Measurements from ENCODE around the gene SLC1A1. TPM values are rescaled to one million over a fixed set of nuclear protein-coding genes. Genes with fewer than 3 reads are reported as not detected.

SLC1A1 gene
- total RNA-seq, 4 donors from 2014 or later = 6.8 to 19.2 (median 11.8) TPM

- Histone ChIP-seq H3K36me3 (no peaks in the 10 kb centered on the region), H3K4me3 (no peak overlapping the region), H3K4me1 (no peaks in the 10 kb centered on the region), H3K27me3 (no peaks in the 10 kb centered on the region), H3K27ac (no peak overlapping the region), H3K9me3 (no peaks in the 10 kb centered on the region)
- no peak for DNase-seq
- no peak for TF ChIP-seq POLR2A (IDR thresholded peaks at IDR 0.05)
- TF ChIP-seq, protein P1, sequence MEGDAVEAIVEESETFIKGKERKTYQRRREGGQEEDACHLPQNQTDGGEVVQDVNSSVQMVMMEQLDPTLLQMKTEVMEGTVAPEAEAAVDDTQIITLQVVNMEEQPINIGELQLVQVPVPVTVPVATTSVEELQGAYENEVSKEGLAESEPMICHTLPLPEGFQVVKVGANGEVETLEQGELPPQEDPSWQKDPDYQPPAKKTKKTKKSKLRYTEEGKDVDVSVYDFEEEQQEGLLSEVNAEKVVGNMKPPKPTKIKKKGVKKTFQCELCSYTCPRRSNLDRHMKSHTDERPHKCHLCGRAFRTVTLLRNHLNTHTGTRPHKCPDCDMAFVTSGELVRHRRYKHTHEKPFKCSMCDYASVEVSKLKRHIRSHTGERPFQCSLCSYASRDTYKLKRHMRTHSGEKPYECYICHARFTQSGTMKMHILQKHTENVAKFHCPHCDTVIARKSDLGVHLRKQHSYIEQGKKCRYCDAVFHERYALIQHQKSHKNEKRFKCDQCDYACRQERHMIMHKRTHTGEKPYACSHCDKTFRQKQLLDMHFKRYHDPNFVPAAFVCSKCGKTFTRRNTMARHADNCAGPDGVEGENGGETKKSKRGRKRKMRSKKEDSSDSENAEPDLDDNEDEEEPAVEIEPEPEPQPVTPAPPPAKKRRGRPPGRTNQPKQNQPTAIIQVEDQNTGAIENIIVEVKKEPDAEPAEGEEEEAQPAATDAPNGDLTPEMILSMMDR (IDR thresholded peaks at IDR 0.05) = no peak
- intact Hi-C loops (cut with DNase I; ENCODE audit: low total_unique reads) = no loop called here
Observed at GRCh38 chr9:4464911-4465513, 25.3 kb upstream of the SLC1A1 start.

DNA sequence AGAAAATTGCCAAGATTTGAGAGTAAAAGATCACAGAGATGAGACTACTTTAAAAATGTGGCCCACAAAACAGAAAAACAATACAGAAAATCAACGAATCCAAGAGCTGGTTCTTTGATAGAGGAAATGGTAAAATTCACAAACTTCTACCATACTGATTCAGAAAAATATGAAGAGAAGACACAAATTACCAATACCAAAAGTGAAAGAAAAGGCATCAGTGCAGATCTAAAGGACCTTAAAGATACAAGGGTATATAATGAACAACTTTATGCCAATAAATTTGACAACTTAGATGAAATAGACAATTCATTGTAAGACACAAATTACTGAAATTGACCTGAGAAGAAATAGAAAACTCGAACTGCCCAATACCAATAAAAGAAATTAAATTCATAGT is 24.4 kb upstream of the SLC1A1 start:
- intact Hi-C loops (cut with DNase I; ENCODE audit: low total_unique reads) = no loop called here
- H3K27ac ChIP-seq = no peak overlapping the region
- no peaks in the 10 kb centered on the region for H3K9me3 ChIP-seq
- no peaks in the 10 kb centered on the region for H3K4me1 ChIP-seq
- H3K4me3 ChIP-seq = no peak overlapping the region
- no peaks in the 10 kb centered on the region for H3K27me3 ChIP-seq
- no peaks in the 10 kb centered on the region for H3K36me3 ChIP-seq
- no peak for TF ChIP-seq POLR2A (IDR thresholded peaks at IDR 0.05)
- TF ChIP-seq, protein P1 (IDR thresholded peaks at IDR 0.05) = no peak
- no peak for DNase-seq

DNA sequence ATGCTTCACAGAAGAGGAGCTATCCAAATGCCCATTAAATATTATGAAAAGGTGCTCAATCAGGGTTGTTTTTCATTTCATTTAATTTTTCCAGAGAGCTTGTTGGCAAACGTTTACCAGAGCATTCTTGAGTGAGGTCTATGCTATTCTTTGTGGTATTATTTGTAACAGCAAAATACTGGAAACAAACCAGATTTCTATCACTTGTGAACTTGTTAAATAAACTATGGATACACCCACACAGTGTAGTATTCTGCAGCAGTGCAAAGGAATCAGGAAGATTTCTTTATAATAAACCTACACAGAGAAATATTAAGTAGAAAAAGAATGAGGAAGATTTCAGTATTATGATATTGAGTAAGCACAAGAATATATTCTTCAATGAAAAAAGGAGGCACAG is 15.0 kb upstream of the SLC1A1 start:
- no peaks in the 10 kb centered on the region for H3K9me3 ChIP-seq
- no peaks in the 10 kb centered on the region for H3K4me1 ChIP-seq
- no peaks in the 10 kb centered on the region for H3K36me3 ChIP-seq
- no peak overlapping the region for H3K27ac ChIP-seq
- intact Hi-C loops (cut with DNase I; ENCODE audit: low total_unique reads) = no loop called here
- TF ChIP-seq POLR2A (IDR thresholded peaks at IDR 0.05) = no peak
- TF ChIP-seq, protein P1 (IDR thresholded peaks at IDR 0.05) = no peak
- H3K27me3 ChIP-seq = no peaks in the 10 kb centered on the region
- no peak for DNase-seq
- no peak overlapping the region for H3K4me3 ChIP-seq

DNA sequence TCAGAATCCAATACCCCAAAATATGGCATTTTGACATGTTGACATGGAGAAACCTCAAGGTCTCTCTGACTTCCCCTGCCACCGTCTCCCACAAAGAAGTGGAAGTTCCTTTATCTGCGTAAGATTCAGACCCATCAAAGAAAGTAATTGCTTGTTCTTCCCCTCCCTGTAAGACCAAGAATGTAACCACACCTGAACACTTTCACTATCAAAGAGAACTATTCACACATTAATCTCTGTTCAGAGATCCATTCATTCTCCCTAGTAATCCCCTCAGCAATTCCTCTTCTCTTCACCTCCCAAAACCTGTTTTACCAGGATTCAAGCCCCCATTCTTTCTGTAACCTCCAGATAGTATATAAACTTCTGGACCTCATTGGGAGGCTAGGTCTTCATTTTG is 4.1 kb upstream of the SLC1A1 start:
- intact Hi-C loops (cut with DNase I; ENCODE audit: low total_unique reads) = no loop called here
- H3K27ac ChIP-seq = no peak overlapping the region
- H3K4me3 ChIP-seq = no peak overlapping the region
- H3K9me3 ChIP-seq = no peaks in the 10 kb centered on the region
- no peak for TF ChIP-seq POLR2A (IDR thresholded peaks at IDR 0.05)
- TF ChIP-seq, protein P1 (IDR thresholded peaks at IDR 0.05) = no peak
- no peak for DNase-seq
- no peaks in the 10 kb centered on the region for H3K4me1 ChIP-seq
- no peaks in the 10 kb centered on the region for H3K27me3 ChIP-seq
- H3K36me3 ChIP-seq = no peaks in the 10 kb centered on the region

- Histone ChIP-seq H3K36me3 (no peaks in the 10 kb centered on the region), H3K4me3 (peak overlapping the region; percentile 53), H3K27ac (peak overlapping the region; percentile 55 to 69), H3K4me1 (no peaks in the 10 kb centered on the region), H3K27me3 (no peaks in the 10 kb centered on the region), H3K9me3 (no peaks in the 10 kb centered on the region)
- no peak for TF ChIP-seq POLR2A (IDR thresholded peaks at IDR 0.05)
- TF ChIP-seq, protein P1 (IDR thresholded peaks at IDR 0.05) = no peak
- intact Hi-C loops (cut with DNase I; ENCODE audit: low total_unique reads) = no loop called here
- DNase-seq = no peak
Observed at GRCh38 chr9:4489562-4489918, 728 bp upstream of the SLC1A1 start.

All from uterus (tissue), 4 donors.